Brain microvascular endothelial cell (primary cell): ENCODE measurements around the gene NAT14.
"Not testable (repeated sequence)": the region's sequence is repeated elsewhere in the genome, so short reads cannot be mapped to it uniquely, and the experiment has no call there.

Source experiments
- DNase-seq: peaks from one replicate; pipeline ENCODE4 v3.0.0-alpha.2; 2020
- H3K27ac ChIP-seq: fragments of 250-450 bp; sonication (Bioruptor Pico); 2 replicates; pipeline ENCODE4 v1.5.1; 2020; ENCODE audit warnings: mild to moderate bottlenecking, moderate library complexity
- H3K27me3 ChIP-seq: fragments of 250-450 bp; sonication (Bioruptor Pico); replicated peaks from 2 replicates; pipeline ENCODE4 v1.5.1; 2020; ENCODE audit warnings: mild to moderate bottlenecking
- H3K36me3 ChIP-seq: fragments of 250-450 bp; sonication (Bioruptor Pico); replicated peaks from 2 replicates; pipeline ENCODE4 v1.5.1; 2020; ENCODE audit warnings: mild to moderate bottlenecking
- H3K4me3 ChIP-seq: 2 replicates; pipeline ENCODE4 v1.5.1; 2011; ENCODE audit warnings: low read depth, mild to moderate bottlenecking, control low read depth, low read length, moderate library complexity
- in situ Hi-C: cut with HindIII; loops from 2 replicates; pipeline ENCODE4 v1.10.0; 2017; ENCODE audit warnings: low sequenced_read_pairs, low pct_ligation_motif_present
- TF ChIP-seq, protein P1 (sequence below): IDR thresholded peaks from 2 replicates; pipeline ENCODE4 v1.5.1; 2011; ENCODE audit warnings: low read depth, mild to moderate bottlenecking, moderate library complexity, low read length, control low read depth, inconsistent platforms; ENCODE audit errors: missing control alignments

The NAT14 gene

DNA sequence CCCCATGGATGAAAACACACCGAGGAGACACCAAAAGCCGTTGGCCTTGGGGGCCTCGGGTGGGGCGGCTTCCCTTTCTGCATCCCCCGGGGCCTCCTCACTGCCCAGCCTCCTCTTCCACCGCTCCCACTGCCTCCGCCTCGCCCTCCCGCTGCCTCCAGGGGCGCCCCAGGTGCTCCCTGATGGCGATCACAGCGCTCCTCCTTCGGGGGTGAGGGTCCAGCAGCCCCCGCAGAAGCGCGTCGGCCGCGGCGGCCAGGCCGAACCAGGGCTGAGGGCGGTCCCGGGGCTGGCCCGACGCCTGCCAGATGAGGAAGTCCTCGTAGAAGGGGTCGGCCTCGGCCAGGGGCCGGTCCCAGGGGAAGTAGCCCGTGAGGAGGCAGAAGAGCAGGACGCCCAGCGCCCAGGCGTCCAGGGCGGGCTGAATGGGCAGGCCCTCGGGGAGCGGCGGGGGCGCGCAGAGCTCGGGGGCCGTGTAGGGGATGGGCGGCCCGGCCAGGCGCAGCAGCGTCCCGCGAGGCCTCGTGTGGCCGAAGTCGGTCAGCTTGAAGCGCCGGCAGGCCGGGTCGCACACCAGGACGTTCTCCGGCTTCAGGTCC lies 44.7 kb downstream of the NAT14 start:
- no peak overlapping the region for H3K27ac ChIP-seq
- H3K27me3 ChIP-seq = no peaks in the 10 kb centered on the region
- no peak overlapping the region for H3K4me3 ChIP-seq
- TF ChIP-seq, protein P1, sequence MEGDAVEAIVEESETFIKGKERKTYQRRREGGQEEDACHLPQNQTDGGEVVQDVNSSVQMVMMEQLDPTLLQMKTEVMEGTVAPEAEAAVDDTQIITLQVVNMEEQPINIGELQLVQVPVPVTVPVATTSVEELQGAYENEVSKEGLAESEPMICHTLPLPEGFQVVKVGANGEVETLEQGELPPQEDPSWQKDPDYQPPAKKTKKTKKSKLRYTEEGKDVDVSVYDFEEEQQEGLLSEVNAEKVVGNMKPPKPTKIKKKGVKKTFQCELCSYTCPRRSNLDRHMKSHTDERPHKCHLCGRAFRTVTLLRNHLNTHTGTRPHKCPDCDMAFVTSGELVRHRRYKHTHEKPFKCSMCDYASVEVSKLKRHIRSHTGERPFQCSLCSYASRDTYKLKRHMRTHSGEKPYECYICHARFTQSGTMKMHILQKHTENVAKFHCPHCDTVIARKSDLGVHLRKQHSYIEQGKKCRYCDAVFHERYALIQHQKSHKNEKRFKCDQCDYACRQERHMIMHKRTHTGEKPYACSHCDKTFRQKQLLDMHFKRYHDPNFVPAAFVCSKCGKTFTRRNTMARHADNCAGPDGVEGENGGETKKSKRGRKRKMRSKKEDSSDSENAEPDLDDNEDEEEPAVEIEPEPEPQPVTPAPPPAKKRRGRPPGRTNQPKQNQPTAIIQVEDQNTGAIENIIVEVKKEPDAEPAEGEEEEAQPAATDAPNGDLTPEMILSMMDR = no peak
- in situ Hi-C loops = no loop called here
- no peaks in the 10 kb centered on the region for H3K36me3 ChIP-seq
- no peak for DNase-seq

DNA sequence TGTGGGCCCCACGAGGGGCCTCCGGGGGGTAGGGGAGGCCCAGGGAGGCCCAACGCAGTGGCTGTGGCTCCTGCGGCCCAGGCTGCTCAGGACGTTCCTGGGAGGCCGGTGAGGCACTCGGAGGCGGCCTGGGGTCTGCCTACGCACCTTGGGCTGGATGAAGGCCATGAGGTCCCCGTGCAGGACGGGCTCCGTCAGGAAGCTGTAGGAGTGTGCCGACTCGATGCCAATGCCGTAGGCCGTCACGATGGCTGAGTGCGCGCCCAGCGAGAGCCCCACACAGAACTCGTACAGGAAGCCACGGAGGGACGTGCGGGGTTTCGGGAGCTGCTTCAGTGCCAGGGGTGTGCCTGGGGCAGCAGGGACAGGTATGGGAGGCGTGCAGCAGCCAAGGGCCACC lies 46.0 kb downstream of the NAT14 start:
- Histone ChIP-seq H3K27me3 (no peaks in the 10 kb centered on the region), H3K4me3 (no peak overlapping the region), H3K27ac (no peak overlapping the region), H3K36me3 (no peaks in the 10 kb centered on the region)
- DNase-seq = no peak
- in situ Hi-C loops = no loop called here
- TF ChIP-seq, protein P1 = no peak

DNA sequence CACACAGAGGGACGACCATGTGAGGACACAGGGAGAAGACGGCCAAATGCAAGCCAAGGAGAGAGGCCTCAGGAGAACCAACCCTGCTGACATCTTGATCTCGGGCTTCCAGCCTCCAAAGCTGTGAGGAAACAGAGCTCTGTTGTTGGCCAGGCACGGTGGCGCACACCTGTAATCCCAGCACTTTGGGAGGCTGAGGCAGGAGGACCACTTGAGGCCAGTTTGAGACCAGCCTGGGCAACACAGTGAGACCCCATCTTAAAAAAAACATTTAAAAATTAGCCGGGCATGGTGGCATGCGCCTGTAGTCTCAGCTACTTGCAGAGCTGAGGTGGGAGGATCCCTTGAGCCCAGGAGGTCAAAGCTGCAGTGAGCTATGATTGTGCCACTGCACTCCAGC lies 49.3 kb downstream of the NAT14 start:
- H3K27me3 ChIP-seq, H3K4me3 ChIP-seq, H3K36me3 ChIP-seq, in situ Hi-C loops, DNase-seq, H3K27ac ChIP-seq: not testable (repeated sequence)

DNA sequence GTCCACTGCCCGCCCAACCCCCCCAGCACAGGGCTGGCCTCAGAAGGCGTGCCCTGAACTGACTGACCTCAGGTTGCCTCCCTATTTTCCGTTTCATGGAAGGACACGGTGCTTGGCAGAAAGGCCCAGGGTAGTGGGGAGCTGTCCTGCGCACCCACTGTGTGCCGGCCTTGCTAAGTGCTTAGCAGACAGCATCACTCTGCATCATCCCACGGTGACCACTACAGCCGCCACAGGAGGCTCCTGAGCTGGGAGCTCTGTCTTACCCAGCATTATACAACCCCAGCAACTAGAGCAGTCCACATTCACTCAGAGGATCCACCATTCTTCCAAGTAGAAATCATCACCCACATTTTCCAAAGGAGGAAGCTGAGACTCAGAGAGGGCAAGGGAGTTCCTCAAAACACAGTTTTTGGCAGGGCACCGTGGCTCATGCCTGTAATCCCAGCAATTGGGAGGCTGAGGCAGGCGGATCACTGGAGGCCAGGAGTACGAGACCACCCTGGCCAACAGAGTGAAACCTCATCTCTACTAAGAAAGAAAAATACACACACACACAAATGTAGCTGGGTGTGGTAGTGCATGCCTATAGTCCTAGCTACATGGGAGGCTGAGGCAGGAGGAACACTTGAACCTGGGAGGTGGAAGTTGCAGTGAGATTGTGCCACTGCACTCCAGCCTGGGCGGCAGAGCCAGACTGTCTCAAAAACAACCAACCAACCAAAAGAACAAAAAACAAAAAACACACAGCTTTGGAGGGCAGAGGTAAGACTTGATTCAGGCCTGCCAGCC lies 50.4 kb downstream of the NAT14 start:
- no peaks in the 10 kb centered on the region for H3K27me3 ChIP-seq
- TF ChIP-seq, protein P1 = no peak
- no peak for DNase-seq
- H3K36me3 ChIP-seq = no peaks in the 10 kb centered on the region
- H3K4me3 ChIP-seq = no peak overlapping the region
- H3K27ac ChIP-seq = no peak overlapping the region
- in situ Hi-C loops = no loop called here

DNA sequence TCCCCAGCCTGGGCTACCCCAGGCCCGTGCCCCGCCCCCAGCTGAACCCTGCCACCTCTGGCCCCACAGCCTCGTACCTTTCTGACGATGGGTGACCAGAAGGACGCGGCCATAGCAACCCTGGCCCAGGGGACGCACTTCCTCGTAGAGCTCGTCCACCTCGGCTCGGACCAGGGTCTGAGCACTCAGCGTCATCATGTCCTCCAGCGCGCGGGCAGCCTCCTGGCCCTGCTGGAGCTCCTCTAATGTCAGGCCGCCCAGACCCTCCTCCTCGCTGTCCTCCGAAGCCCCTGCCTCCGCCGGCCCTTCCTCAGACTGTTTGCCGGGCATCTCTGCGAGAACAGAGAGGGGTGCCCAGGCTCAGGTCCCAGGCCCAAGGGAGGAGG lies 51.0 kb downstream of the NAT14 start:
- H3K4me3 ChIP-seq = no peak overlapping the region
- in situ Hi-C loops = no loop called here
- H3K36me3 ChIP-seq = no peaks in the 10 kb centered on the region
- H3K27ac ChIP-seq = no peak overlapping the region
- TF ChIP-seq, protein P1 = no peak
- no peak for DNase-seq
- H3K27me3 ChIP-seq = no peaks in the 10 kb centered on the region

DNA sequence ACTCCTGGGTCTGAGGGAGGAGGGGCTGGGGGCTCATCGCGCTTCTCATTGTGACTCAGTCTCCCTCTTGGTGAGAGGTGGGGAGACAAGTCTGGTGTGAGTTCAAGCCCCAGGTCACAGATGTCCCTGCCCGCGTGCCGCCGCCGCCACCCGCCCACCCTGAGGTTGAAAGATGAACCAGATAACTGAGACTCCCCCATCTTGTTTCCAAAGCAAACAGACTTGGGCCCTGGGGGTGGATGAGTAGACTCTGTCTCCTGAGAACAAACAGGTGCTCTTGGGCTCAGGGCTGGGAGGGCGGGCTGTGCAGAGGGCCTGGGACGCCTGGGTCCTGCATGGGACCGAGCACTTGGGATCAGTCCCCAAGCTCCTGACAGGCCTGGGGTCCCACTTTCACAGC lies 51.4 kb downstream of the NAT14 start:
- in situ Hi-C loops = no loop called here
- H3K27me3 ChIP-seq = no peaks in the 10 kb centered on the region

More for the DNA sequence above, 51.4 kb downstream of the NAT14 start:
- no peak overlapping the region for H3K4me3 ChIP-seq
- H3K36me3 ChIP-seq = no peaks in the 10 kb centered on the region
- TF ChIP-seq, protein P1 = no peak
- H3K27ac ChIP-seq = no peak overlapping the region
- DNase-seq = no peak
